PC-3 (cell line): Measurements from ENCODE around the gene STX1A. TPM values are rescaled to one million over a fixed set of nuclear protein-coding genes. Genes with fewer than 3 reads are reported as not detected.

Source experiments
- ATAC-seq: fragments of 200-7000 bp; cut with Tn5 transposase; 2 replicates; pipeline ENCODE4 v1.9.1; 2020; ENCODE audit warnings: mild to moderate bottlenecking, moderate library complexity
- BruUV-seq: library from RNA; stranded (reverse); fragments of 400-500 nt; replicated peaks from 2 replicates; lab custom pipeline; 2021; lab: Mats Ljungman, UMichigan
- CTCF ChIA-PET: fragments of 300-600 bp; sonication (Branson Sonifier 250); formaldehyde crosslinking; loops from one replicate; lab custom pipeline; 2022; ENCODE audit warnings: antibody characterized with exemption; lab: Charles Lee
- POLR2A ChIA-PET: fragments of 300-600 bp; sonication (Branson Sonifier 250); formaldehyde crosslinking; loops from one replicate; lab custom pipeline; 2022; ENCODE audit warnings: antibody characterized with exemption; ENCODE audit not compliant: unreplicated experiment; lab: Charles Lee
- DNase-seq: peaks from one replicate; pipeline ENCODE4 v3.0.0-alpha.2; 2015
- H2AFZ ChIP-seq: fragments of 300-600 bp; sonication (generic); 2 replicates; pipeline ENCODE4 v1.6.0; 2016; ENCODE audit warnings: antibody characterized with exemption, low read length
- H3F3A ChIP-seq: fragments of 300-600 bp; sonication (generic); one replicate; pipeline ENCODE4 v1.6.0; 2017; ENCODE audit warnings: antibody characterized with exemption, low read length, control low read depth, mild to moderate bottlenecking; ENCODE audit not compliant: unreplicated experiment
- H3K27ac ChIP-seq: fragments of 300-600 bp; sonication (generic); 2 replicates; pipeline ENCODE4 v1.5.1; 2016; ENCODE audit warnings: mild to moderate bottlenecking, low read length
- H3K27me3 ChIP-seq: fragments of 300-600 bp; sonication (generic); 2 replicates; pipeline ENCODE4 v1.6.1; 2016; ENCODE audit warnings: low read length, mixed read lengths
- H3K36me3 ChIP-seq: fragments of 300-600 bp; sonication (generic); 2 replicates; pipeline ENCODE4 v1.6.1; 2016; ENCODE audit warnings: low read depth, mixed run types, low read length, mixed read lengths
- H3K4me1 ChIP-seq: fragments of 300-600 bp; sonication (generic); 2 replicates; pipeline ENCODE4 v1.5.1; 2016; ENCODE audit warnings: low read length; ENCODE audit not compliant: insufficient read depth
- H3K4me2 ChIP-seq: fragments of 300-600 bp; sonication (generic); 2 replicates; pipeline ENCODE4 v1.6.0; 2016; ENCODE audit warnings: low read length
- H3K4me3 ChIP-seq: fragments of 300-600 bp; sonication (generic); 2 replicates; pipeline ENCODE4 v1.5.1; 2016; ENCODE audit warnings: mild to moderate bottlenecking, low read length, mixed read lengths
- H3K79me2 ChIP-seq: fragments of 300-600 bp; sonication (generic); 2 replicates; pipeline ENCODE4 v1.6.1; 2017; ENCODE audit warnings: low read length, mixed read lengths
- H3K9ac ChIP-seq: fragments of 300-600 bp; sonication (generic); 2 replicates; pipeline ENCODE4 v1.6.0; 2016; ENCODE audit warnings: mild to moderate bottlenecking, low read length
- H3K9me2 ChIP-seq: fragments of 300-600 bp; sonication (generic); replicated peaks from 2 replicates; pipeline ENCODE4 v1.6.1; 2016; ENCODE audit warnings: mixed run types, low read length, mixed read lengths
- H3K9me3 ChIP-seq: fragments of 300-600 bp; sonication (generic); 2 replicates; pipeline ENCODE4 v1.6.1; 2016; ENCODE audit warnings: low read length, mixed read lengths
- H4K20me1 ChIP-seq: fragments of 300-600 bp; sonication (generic); 2 replicates; pipeline ENCODE4 v1.6.1; 2016; ENCODE audit warnings: low read length, mixed read lengths
- CTCF ChIP-seq: fragments of 300-600 bp; sonication (generic); conservative IDR thresholded peaks from 2 replicates; pipeline ENCODE4 v1.5.1; 2017; ENCODE audit warnings: antibody characterized with exemption, low read depth, mild to moderate bottlenecking, low read length
- EZH2 ChIP-seq: fragments of 300-600 bp; sonication (generic); IDR thresholded peaks from one replicate; pipeline ENCODE4 v1.6.1; 2017; ENCODE audit warnings: antibody characterized with exemption, mild to moderate bottlenecking, low read length; ENCODE audit not compliant: unreplicated experiment
- EZH2phosphoT487 ChIP-seq: fragments of 300-600 bp; sonication (generic); IDR thresholded peaks from 2 replicates; pipeline ENCODE4 v1.6.1; 2018; ENCODE audit warnings: mild to moderate bottlenecking, antibody characterized with exemption, low read length, borderline replicate concordance
- intact Hi-C: fragments of 100-400 bp; cut with micrococcal nuclease; formaldehyde crosslinking; loops from 2 replicates; pipeline ENCODE4 v1.9.0; 2023
- total RNA-seq: library from RNA; depleted of rRNA; stranded (reverse); fragments of >200 nt; gene quantifications from 2 replicates; pipeline ENCODE4 v1.2.3, GENCODE V29; 2014

The STX1A gene
- total RNA-seq, 1 experiment from 2014 or later, result 145 TPM

DNA sequence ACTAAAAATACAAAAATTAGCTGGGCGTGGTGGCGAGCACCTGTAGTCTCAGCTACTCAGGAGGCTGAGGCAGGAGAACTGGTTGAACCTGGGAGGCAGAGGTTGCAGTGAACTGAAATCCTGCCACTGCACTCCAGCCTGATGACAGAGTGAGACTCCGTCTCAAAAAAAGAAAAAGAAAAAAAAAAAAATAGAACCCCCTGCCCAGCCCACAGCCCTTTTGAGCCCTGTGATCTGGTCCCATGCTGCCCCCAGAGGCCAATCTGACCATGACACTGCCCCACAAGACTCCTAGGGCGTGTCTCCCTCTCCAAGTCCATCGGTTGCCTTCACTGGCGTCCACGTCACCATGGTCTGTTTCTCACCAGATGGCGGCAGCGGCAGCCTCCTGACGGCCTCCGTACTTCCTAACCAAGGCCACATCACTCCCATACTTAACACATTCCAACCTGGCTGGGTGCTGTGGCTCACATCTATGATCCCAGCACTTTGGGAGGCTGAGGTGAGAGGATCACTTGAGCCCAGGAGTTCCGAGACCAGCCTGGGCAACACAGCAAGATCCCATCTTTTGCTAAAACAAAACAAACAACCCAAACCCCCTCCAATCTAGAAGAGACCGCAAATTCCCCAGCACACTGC lies 18.0 kb downstream of the STX1A start:
- Histone ChIP-seq H2AFZ (no peak overlapping the region), H3K9ac (no peak overlapping the region), H3K27me3 (no peaks in the 10 kb centered on the region), H3K79me2 (peaks cover 14% of the 10 kb centered on the region; the same call in 1 of the 2 replicates), H4K20me1 (peaks cover 25% of the 10 kb centered on the region), H3K9me2 (no peaks in the 10 kb centered on the region), H3K4me1 (peaks cover 24% of the 10 kb centered on the region), H3K9me3 (no peaks in the 10 kb centered on the region), H3K27ac (peak overlapping the region; percentile 16; the same call in 1 of the 2 replicates), H3F3A (peaks cover 19% of the 10 kb centered on the region), H3K36me3 (peaks cover 56% of the 10 kb centered on the region), H3K4me2 (no peak overlapping the region), H3K4me3 (no peak overlapping the region)
- intact Hi-C loops, result no loop called here
- CTCF ChIA-PET, result interaction anchor here (1.0 kb wide), 1 partner anchor 20 kb away, joined by 5 read pairs; no protein-coding TSS in a partner anchor
- BruUV-seq, result no TSS peak
- TF ChIP-seq EZH2 (no peak), CTCF (peak; percentile 55)
- POLR2A ChIA-PET, result no interaction called here
- DNase-seq (peak; percentile 52), ATAC-seq (no peak)

- H3K9ac ChIP-seq, result no peak overlapping the region
- intact Hi-C loops, result no loop called here
Measured at GRCh38 chr7:73700581-73701134, 18.8 kb downstream of the STX1A start.

More at GRCh38 chr7:73700581-73701134, 18.8 kb downstream of the STX1A start:
- ATAC-seq (no peak), DNase-seq (no peak)
- peaks cover 25% of the 10 kb centered on the region for H4K20me1 ChIP-seq
- H3K27ac ChIP-seq, result no peak overlapping the region
- no peaks in the 10 kb centered on the region for H3K9me3 ChIP-seq
- peaks cover 19% of the 10 kb centered on the region for H3F3A ChIP-seq
- H3K4me1 ChIP-seq, result peaks cover 15% of the 10 kb centered on the region
- ChIA-PET CTCF (interaction anchor here (1.0 kb wide), 1 partner anchor 21 kb away, joined by 5 read pairs; no protein-coding TSS in a partner anchor), POLR2A (no interaction called here)
- H3K9me2 ChIP-seq, result no peaks in the 10 kb centered on the region
- no peak overlapping the region for H2AFZ ChIP-seq
- H3K27me3 ChIP-seq, result no peaks in the 10 kb centered on the region
- no TSS peak for BruUV-seq
- H3K36me3 ChIP-seq, result peaks cover 61% of the 10 kb centered on the region
- H3K4me3 ChIP-seq, result no peak overlapping the region
- TF ChIP-seq EZH2phosphoT487 (no peak), CTCF (no peak), EZH2 (no peak)
- no peak overlapping the region for H3K4me2 ChIP-seq
- H3K79me2 ChIP-seq, result peaks cover 14% of the 10 kb centered on the region; the same call in 1 of the 2 replicates
